Measurements from ENCODE around the gene FOXF2. TPM values are rescaled to one million over a fixed set of nuclear protein-coding genes. Genes with fewer than 3 reads are reported as not detected.
A peak's percentile ranks its signal among the peaks of the same experiment; 100 is the strongest.

FOXF2 gene
- total RNA-seq, 1 donor = 8.1 TPM

DNA sequence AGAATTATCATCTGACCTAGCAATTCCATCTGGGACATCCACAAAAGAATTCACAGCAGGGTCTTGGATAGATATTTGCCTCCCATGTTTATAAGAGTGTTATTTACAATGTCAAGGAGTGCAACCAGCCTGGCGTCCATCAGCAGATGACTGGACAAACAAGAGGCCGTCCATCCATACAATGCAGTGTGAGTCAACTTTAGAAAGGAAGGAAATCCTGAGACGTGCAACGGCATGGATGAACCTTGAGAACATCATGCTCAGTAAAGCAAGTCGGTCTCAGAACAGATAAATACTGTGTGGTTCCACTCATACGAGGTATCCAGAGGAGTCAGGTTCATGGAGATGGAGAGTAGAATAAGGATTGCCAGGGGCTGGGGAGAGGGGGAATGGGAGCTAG lies 46.4 kb downstream of the FOXF2 start:
- TF ChIP-seq CTCF (IDR thresholded peaks at IDR 0.05; ENCODE audit: insufficient read depth, low read length) = no peak
- DNase-seq (ENCODE audit: low read depth) = no peak
- no peak overlapping the region for H3K4me3 ChIP-seq (ENCODE audit: low read depth, low read length)

DNA sequence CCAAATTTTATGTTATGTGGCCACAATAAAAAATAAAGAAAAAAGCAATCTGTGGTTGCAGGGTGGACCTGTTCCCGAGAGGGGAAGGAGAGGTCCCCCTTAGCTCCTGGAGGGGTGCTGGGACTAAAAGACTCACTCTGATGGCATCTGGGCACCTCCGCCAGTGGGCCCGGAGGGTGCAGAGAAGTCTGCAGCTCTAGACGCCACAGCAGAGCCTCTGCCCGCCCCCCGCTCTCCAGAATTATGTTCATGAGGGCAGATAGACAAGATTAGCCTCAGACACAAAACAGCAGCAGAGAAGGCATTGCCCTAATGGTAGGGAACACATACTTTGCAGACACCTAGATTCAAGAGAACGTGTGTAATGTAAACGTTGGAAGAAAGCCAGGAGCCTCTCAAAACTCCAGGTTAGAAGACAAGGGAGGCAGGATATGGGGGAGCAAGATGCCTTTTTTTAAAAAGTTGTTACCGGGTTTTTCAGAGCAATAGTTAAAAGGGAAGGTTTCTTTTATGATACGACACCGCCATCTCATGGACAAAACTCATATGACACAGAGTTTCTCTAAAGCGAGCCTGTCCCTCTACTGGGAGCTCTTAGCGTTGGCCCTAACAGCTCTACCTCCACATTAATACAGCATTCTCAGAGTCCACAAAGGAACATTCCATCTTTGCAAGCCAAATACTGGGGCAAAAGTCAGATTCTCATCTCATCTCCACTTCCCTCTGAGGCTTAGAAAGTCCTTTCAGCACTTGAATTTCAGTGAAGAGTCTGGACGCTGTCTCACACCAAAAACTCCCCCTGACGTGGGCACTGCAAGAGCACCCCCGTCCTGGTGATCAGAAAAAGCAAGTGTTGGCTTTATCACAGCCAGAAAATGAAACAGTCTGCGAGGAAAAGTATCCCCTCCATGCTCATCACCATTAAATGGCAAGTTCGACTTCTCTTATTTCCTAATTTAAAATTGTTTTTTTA lies 47.2 kb downstream of the FOXF2 start:
- DNase-seq (ENCODE audit: low read depth) = peak; percentile 86
- no peak overlapping the region for H3K4me3 ChIP-seq (ENCODE audit: low read depth, low read length)
- peak; percentile 85 for TF ChIP-seq CTCF (IDR thresholded peaks at IDR 0.05; ENCODE audit: insufficient read depth, low read length)

GRCh38 chr6:1437553-1438406 lies 48.4 kb downstream of the FOXF2 start:
- no peak for DNase-seq (ENCODE audit: low read depth)
- TF ChIP-seq CTCF (IDR thresholded peaks at IDR 0.05; ENCODE audit: insufficient read depth, low read length) = no peak
- H3K4me3 ChIP-seq (ENCODE audit: low read depth, low read length) = no peak overlapping the region

- no peak for DNase-seq (ENCODE audit: low read depth)
- TF ChIP-seq CTCF (IDR thresholded peaks at IDR 0.05; ENCODE audit: insufficient read depth, low read length) = no peak
- no peak overlapping the region for H3K4me3 ChIP-seq (ENCODE audit: low read depth, low read length)
Measured at GRCh38 chr6:1438471-1438881, 49.1 kb downstream of the FOXF2 start.

DNA sequence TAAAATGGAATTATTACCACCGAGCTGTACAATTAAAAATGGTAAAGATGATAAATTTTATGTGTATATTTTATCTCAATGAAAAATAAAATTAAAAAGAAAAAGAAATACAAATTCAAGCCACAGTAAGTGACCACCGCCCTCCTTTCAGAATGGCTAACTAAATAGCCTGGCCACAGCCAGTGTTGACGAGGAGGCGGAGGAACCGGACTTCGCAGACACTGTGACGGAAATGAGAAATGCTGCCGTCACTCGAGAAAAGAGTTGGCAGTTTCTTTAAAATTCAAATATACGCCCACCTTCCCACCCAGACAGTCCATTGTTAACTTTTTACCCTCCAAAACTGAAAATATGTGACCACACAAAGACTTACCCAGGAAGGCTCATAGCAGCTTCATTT lies 50.0 kb downstream of the FOXF2 start:
- peak; percentile 41 for DNase-seq (ENCODE audit: low read depth)
- no peak overlapping the region for H3K4me3 ChIP-seq (ENCODE audit: low read depth, low read length)
- no peak for TF ChIP-seq CTCF (IDR thresholded peaks at IDR 0.05; ENCODE audit: insufficient read depth, low read length)

DNA sequence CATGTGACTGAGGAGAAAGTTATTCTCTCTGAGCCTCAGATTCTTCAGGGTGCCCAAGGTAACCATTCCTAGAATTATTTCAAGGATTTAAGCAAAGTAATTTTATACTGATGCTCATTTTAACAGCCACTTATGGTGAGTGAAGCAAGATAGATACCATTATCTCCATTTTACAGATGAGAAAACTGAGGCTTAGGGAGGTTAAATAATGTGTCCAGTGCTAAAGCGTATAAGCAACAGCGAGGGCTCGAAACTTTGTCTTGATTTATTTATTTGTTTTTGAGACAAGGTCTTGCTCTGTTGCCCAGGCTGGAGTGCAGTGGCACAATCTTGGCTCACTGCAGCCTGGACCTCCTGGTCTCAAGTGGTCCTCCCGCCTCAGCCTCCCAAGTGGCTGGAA lies 53.6 kb downstream of the FOXF2 start:
- no peak for DNase-seq (ENCODE audit: low read depth)
- TF ChIP-seq CTCF (IDR thresholded peaks at IDR 0.05; ENCODE audit: insufficient read depth, low read length) = no peak
- H3K4me3 ChIP-seq (ENCODE audit: low read depth, low read length) = no peak overlapping the region

Small RNA genes lying within 50 kb of the gene (small RNA-seq; reads per million reads assigned to genes)
- gene MIR6720 = not detected

Other genes starting within 250 kb of the FOXF2 start
- gene FOXQ1, start 77.5 kb upstream of the FOXF2 start, total RNA-seq (ENCODE audit: low replicate concordance) = 1.3 TPM in 1 of 2 replicates, not detected in the other
- gene FOXC1, start 220.3 kb downstream of the FOXF2 start, total RNA-seq (ENCODE audit: low replicate concordance) = 4.4 and 15.7 TPM in 2 replicates

Measured in fibroblast of the aortic adventitia (primary cell).